Measurements from ENCODE around the gene TM6SF1.

DNA sequence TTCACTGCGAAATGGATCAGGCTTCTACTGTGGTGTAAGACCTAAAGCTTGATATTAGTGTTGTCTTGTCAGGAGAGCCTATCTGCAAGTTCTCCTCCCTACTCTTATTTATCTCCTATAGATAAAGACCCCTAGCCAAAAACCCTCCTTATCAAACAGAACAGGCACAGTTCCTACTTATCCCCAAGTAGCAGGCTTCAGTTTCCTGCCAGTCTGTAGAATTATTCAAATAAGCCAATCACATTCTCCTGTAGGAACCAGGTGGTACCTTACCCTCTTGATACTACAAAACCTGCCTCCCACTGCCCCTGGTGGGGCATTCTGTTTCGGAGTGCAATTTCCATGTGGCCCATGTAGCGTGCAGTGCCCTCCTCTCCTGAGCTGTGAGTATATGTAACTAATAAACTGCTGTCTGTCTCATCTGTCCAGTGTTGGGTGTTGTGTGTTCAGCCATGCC is 71.5 kb downstream of the TM6SF1 start:
- TF ChIP-seq, protein P1, sequence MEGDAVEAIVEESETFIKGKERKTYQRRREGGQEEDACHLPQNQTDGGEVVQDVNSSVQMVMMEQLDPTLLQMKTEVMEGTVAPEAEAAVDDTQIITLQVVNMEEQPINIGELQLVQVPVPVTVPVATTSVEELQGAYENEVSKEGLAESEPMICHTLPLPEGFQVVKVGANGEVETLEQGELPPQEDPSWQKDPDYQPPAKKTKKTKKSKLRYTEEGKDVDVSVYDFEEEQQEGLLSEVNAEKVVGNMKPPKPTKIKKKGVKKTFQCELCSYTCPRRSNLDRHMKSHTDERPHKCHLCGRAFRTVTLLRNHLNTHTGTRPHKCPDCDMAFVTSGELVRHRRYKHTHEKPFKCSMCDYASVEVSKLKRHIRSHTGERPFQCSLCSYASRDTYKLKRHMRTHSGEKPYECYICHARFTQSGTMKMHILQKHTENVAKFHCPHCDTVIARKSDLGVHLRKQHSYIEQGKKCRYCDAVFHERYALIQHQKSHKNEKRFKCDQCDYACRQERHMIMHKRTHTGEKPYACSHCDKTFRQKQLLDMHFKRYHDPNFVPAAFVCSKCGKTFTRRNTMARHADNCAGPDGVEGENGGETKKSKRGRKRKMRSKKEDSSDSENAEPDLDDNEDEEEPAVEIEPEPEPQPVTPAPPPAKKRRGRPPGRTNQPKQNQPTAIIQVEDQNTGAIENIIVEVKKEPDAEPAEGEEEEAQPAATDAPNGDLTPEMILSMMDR (IDR thresholded peaks at IDR 0.05; ENCODE audit: low read depth, low read length) = no peak
- TF ChIP-seq, protein P2, sequence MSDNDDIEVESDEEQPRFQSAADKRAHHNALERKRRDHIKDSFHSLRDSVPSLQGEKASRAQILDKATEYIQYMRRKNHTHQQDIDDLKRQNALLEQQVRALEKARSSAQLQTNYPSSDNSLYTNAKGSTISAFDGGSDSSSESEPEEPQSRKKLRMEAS (IDR thresholded peaks at IDR 0.05; ENCODE audit: low read depth, low read length) = no peak
- TF ChIP-seq POLR2A (IDR thresholded peaks at IDR 0.05; ENCODE audit: extremely low read depth, insufficient read length) (no peak), MYC (IDR thresholded peaks at IDR 0.05; ENCODE audit: low read depth, low read length) (no peak)
